Measurements from ENCODE around the gene SLC5A12. TPM values are rescaled to one million over a fixed set of nuclear protein-coding genes. Genes with fewer than 3 reads are reported as not detected.

The SLC5A12 gene
- total and polyA plus RNA-seq, 2 of the 4 experiments (the other 2 are of a cell fraction): not detected

DNA sequence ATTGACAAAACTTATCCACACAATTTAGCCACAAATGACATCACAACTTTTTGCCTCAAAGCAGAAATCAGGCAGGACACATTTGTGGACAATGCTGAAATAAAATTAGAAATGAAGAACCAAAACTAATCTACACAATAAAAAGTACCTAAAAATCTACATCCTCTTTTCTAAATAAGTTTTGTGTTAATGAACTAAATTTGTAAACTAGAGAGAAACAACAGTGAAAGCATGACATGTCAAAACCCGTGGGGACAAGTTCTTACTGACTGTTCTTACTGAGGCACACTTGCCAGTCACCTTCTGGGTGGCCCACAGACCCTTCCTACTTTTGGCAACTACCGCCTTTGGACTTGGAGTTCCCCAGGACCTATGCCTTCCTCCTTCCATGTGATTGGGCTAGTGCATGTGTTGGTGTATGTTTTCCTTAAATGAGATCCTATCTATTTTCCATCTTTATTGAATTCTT, 89.1 kb downstream of the SLC5A12 start:
- H4K20me1 ChIP-seq (ENCODE audit: insufficient read depth, low read length): no peaks in the 10 kb centered on the region
- H3K56ac ChIP-seq (ENCODE audit: extremely low read depth, insufficient read depth, low read length): no peak overlapping the region
- no peak for ATAC-seq (ENCODE audit: low read depth)
- H3K9ac ChIP-seq (ENCODE audit: low read depth, low read length): no peak overlapping the region
- POLR2A ChIA-PET (ENCODE audit: unreplicated experiment): no interaction called here
- H2BK5ac ChIP-seq (ENCODE audit: low read depth, low read length, poor library complexity, severe bottlenecking): no peak overlapping the region
- no peak overlapping the region for H2BK20ac ChIP-seq (ENCODE audit: low read depth, low read length)
- H3K79me1 ChIP-seq (ENCODE audit: low read depth in 1 of 2, low read length in 2 of 2): no peaks in the 10 kb centered on the region
- CTCF ChIA-PET: no interaction called here
- dilution Hi-C loops (cut with HindIII; ENCODE audit: low sequenced_read_pairs, unreplicated experiment): no loop called here
- no peaks in the 10 kb centered on the region for H3K27me3 ChIP-seq (ENCODE audit: control insufficient read depth, insufficient read depth, low read length)
- no peak for DNase-seq
- no peak overlapping the region for H4K8ac ChIP-seq (ENCODE audit: low read depth in 2 of 2, low read length in 2 of 2)
- no peak overlapping the region for H3K27ac ChIP-seq (ENCODE audit: insufficient read depth, low read length)
- H3K4me1 ChIP-seq (ENCODE audit: control insufficient read depth, insufficient read depth, low read length): no peaks in the 10 kb centered on the region
- no TSS peak for BruUV-seq (replicated peaks)
- H2AK9ac ChIP-seq (replicated peaks; ENCODE audit: low read depth, low read length, poor library complexity): no peak overlapping the region
- no peaks in the 10 kb centered on the region for H3K9me1 ChIP-seq (ENCODE audit: insufficient read depth, low read length)
- no peak overlapping the region for H3K4ac ChIP-seq (ENCODE audit: low read depth, low read length)
- intact Hi-C loops (cut with micrococcal nuclease): no loop called here
- H3K18ac ChIP-seq (ENCODE audit: low read depth, low read length): no peak overlapping the region
- H2BK120ac ChIP-seq (ENCODE audit: low read depth, low read length): no peak overlapping the region
- no peak overlapping the region for H3K23ac ChIP-seq (ENCODE audit: low read depth, low read length)
- no peak overlapping the region for H2AFZ ChIP-seq (replicated peaks; ENCODE audit: low read length, poor library complexity)
- WGBS, 2 experiments (ENCODE audit: extremely low coverage in 2 of 2, insufficient read length in 1 of 2): no CpG with 5 or more reads among the region's 2 CpGs
- no peak for TF ChIP-seq RFX5 (IDR thresholded peaks at IDR 0.05; ENCODE audit: low read depth, low read length)
- no peak for TF ChIP-seq NFE2L2 (IDR thresholded peaks at IDR 0.05; ENCODE audit: low read depth, low read length)
- no peak for TF ChIP-seq POLR2A (IDR thresholded peaks at IDR 0.05; ENCODE audit: low read depth, low read length)
- TF ChIP-seq, protein P1, sequence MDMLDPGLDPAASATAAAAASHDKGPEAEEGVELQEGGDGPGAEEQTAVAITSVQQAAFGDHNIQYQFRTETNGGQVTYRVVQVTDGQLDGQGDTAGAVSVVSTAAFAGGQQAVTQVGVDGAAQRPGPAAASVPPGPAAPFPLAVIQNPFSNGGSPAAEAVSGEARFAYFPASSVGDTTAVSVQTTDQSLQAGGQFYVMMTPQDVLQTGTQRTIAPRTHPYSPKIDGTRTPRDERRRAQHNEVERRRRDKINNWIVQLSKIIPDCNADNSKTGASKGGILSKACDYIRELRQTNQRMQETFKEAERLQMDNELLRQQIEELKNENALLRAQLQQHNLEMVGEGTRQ (IDR thresholded peaks at IDR 0.05; ENCODE audit: low read depth, low read length): no peak
- TF ChIP-seq BHLHE40 (IDR thresholded peaks at IDR 0.05; ENCODE audit: low read depth, low read length): no peak
- TF ChIP-seq RAD21 (IDR thresholded peaks at IDR 0.05; ENCODE audit: low read length): no peak
- TF ChIP-seq, protein P2, sequence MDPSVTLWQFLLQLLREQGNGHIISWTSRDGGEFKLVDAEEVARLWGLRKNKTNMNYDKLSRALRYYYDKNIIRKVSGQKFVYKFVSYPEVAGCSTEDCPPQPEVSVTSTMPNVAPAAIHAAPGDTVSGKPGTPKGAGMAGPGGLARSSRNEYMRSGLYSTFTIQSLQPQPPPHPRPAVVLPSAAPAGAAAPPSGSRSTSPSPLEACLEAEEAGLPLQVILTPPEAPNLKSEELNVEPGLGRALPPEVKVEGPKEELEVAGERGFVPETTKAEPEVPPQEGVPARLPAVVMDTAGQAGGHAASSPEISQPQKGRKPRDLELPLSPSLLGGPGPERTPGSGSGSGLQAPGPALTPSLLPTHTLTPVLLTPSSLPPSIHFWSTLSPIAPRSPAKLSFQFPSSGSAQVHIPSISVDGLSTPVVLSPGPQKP (IDR thresholded peaks at IDR 0.05; ENCODE audit: borderline replicate concordance, low read depth, low read length): no peak
- no peak for TF ChIP-seq SMC3 (IDR thresholded peaks at IDR 0.05; ENCODE audit: low read depth, low read length)
- TF ChIP-seq FOS (IDR thresholded peaks at IDR 0.05; ENCODE audit: low read depth, low read length): no peak
- TF ChIP-seq CHD1 (IDR thresholded peaks at IDR 0.05; ENCODE audit: low read depth, low read length): no peak
- TF ChIP-seq MAFK (IDR thresholded peaks at IDR 0.05; ENCODE audit: low read depth, low read length): no peak
- no peak for TF ChIP-seq RCOR1 (IDR thresholded peaks at IDR 0.05; ENCODE audit: insufficient replicate concordance, low read length)
- no peak for TF ChIP-seq CEBPB (IDR thresholded peaks at IDR 0.05; ENCODE audit: low read depth, low read length)
- no peaks in the 10 kb centered on the region for H3K36me3 ChIP-seq (ENCODE audit: control insufficient read depth, insufficient read depth, low read length)
- H4K91ac ChIP-seq (ENCODE audit: insufficient read depth, low read depth, low read length): no peak overlapping the region
- no peak overlapping the region for H4K5ac ChIP-seq (ENCODE audit: low read depth, low read length)
- H2BK15ac ChIP-seq (ENCODE audit: low read depth, low read length): no peak overlapping the region
- H3K9me3 ChIP-seq (ENCODE audit: control insufficient read depth, insufficient read depth, low read length): no peaks in the 10 kb centered on the region
- H3K4me3 ChIP-seq (ENCODE audit: insufficient read depth, low read depth, low read length): no peak overlapping the region
- H2AK5ac ChIP-seq (ENCODE audit: low read depth, low read length): no peak overlapping the region
- in situ Hi-C loops (cut with MboI; ENCODE audit: low sequenced_read_pairs): no loop called here
- no peak overlapping the region for H3K14ac ChIP-seq (replicated peaks; ENCODE audit: low read depth, low read length)
- no peak overlapping the region for H3K4me2 ChIP-seq (ENCODE audit: low read depth, low read length)

Measured in IMR-90 (cell line).